HuH-7 (cell line): Measurements from ENCODE around the gene CST7.

Experiments used
- DNase-seq: peaks from one replicate; pipeline ENCODE4 v3.0.0; 2011; ENCODE audit warnings: low spot score

The CST7 gene

GRCh38 chr20:24950836-24951525 is 1.9 kb downstream of the CST7 start:
- no peak for DNase-seq

DNA sequence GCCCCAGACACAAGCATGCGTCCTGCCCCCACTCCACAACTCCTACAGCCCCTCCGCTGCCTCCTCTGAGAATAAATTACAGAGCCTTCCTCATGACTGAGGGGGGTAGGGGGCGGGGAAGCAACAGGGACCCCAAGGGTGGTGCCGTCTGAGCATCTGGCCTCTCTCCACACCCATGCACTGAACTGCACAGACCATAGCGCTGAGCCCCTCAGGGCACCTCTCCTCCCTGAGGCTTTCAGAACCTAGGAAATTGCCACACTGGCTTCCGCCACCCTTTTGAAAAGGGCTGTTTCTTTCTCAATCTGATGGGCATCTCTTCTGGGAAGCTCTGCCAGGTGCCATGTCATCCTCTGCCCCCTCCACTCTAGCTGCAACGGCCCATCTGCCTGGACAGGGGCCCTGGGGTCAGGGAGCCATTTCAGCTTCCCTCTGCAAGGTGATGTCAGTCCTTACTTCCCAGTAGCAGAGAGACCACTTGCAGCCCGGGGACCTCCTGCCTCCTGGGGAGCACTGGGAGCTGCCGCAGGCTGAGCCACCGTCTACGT is 2.5 kb downstream of the CST7 start:
- DNase-seq: no peak

DNA sequence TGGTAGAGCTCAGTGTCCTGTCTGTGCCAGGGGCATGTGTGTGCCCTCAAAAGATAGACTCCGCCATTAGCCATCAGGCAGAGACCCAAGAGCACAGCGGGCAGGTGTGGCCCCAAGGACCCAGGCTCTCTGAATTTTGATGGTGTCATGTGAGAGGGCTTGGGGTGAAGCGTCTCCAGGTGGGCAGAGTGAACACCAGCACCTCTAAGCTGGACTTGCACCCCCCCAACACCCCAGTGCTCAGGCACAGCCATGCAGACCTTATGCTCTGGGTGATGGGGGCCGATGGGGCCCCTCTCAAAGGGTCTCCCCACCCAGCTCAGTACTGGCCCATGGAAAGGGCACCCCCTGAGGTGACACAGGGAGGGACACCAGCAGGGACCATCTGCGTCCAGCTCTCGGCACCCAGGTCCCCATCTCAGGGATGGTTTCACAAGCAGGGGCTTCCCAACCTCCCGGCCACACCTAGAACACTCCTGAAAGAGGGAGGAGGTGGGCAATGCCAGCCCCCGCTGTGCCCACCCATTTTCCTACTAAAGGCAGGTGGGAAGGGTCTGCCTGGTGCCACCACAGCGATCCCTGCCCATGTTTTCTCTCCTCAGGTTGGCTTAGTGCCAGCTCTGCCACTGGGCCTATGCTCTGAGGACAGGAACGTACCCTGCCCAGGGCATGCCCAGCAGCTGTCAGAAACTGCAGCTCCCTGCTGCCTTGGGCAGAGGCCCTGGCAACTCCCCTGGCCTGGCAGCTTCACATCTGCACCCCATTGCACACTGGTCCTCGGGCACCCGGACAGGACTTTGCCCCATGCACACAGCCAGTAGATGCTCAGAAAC is 3.5 kb downstream of the CST7 start:
- DNase-seq: no peak

DNA sequence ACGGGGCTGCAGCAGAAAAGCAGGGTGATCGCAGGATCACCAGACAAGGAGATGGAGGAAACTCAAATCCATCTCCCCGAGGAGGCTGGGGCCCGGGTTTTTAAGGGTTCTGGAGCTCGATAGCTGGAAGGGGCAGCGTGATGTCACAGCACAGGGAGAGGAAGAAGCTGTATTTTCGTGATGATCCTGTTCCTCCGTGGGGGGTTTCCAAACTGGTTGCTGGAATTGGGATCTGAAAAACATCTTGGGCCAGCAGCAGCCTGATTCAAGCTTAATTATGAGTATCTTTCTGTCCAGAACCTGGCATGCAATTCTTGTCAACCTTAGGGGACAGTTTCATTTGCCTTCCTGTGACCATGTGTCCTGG is 4.1 kb downstream of the CST7 start:
- no peak for DNase-seq

DNA sequence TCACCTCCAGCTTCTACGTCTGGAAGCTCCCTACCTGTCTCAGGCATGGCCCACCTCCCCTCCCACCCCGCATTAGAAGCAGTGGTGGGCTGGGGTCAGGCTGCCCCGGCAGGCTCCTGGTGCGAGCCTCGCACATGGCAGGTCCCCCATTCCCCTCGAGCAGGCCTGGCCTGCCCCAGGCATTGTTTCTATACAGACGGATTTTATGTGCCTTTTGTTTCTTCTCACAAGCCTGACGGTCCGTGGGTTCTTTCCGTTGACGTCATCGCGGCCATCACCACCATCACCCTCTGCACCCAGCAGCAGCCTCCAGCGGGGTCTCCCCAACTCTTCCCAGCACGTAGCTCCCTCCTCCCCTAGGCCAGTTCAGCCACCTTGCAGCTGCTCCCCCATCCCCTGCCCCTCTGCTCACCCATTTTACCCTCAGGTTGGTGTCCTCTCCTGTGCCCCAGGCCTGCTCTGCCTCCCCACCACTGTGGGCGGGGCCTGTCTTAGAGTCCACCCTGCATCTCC is 4.6 kb downstream of the CST7 start:
- DNase-seq: no peak

DNA sequence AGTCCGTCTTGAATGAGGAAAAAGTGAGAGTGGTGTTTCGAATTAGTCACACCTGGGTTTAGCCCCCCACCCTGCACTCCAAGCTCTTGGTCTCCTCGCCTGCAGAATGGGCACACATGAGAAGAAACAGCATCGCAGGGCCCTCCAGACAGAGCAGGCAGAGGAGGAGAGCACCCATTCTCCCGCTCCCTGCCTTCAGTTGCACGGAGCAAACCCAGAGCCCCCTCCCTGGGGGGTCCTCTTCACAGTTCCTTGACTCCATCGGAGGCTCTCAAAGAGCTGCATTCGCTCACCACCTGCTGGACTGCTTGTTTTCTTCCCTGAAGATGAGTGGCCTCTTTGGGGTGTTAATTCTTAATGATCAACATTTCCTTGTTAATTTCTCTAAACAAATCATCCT is 5.1 kb downstream of the CST7 start:
- no peak for DNase-seq

DNA sequence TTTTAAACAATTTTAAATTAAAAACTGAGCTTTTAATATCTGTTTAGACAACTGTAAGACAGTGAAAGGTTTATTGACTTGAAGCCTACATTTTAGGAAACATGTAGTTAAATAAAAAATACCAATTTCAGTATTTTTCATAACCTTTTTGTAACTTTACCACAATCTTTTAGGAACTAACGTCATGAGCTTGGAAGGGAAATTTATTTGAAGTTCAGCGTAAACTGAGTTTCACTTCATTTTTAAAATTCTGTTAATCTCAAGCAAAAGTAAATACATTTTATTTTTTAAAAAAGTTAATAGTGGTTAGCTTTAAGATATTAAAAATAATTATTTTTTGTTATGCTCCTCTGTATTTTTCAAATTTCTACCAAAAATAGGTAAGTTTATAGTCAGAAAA is 5.5 kb downstream of the CST7 start:
- no peak for DNase-seq

- DNase-seq: no peak
These were observed 6.0 kb downstream of the CST7 start for GRCh38 chr20:24955045-24955444.

DNA sequence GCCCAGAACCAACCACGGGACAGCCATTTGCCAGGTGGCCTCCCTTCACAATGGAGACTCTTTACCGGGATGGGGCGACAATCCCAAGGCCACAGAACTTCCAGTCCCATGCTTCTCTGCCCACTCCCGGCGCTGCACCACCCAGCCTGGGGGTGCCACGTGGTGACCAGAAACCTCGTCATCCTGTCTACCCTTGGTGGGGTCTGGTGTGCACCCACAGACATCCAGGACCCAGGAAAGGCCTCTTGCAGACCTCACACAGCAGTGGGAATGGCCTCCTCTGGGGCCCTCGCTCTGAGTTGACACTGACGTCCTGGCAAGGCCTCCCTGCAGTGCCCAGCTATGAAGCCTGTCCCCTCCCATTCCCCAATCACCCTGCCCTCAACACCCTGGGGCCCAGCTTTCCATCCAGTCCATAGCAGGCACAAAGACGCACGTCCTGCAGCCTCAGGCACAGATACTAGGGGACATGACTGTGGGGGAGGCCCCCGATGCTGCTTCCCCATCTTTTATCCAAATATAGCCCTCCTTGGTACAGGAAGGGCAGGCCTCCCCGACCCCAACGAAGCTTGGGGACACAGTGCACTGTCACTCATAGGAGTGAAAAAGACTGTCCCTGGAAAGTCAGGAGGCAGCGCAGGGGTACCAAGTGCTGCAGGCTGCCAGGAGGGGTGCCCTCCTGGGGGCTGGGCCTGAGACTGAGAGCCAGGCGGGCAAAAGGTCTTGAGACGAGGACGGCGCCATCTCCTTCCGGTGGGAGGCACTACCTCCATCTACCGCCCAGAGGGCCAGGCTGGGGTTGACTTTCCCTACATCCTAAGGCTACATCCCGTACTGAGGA is 7.2 kb downstream of the CST7 start:
- DNase-seq: no peak

DNA sequence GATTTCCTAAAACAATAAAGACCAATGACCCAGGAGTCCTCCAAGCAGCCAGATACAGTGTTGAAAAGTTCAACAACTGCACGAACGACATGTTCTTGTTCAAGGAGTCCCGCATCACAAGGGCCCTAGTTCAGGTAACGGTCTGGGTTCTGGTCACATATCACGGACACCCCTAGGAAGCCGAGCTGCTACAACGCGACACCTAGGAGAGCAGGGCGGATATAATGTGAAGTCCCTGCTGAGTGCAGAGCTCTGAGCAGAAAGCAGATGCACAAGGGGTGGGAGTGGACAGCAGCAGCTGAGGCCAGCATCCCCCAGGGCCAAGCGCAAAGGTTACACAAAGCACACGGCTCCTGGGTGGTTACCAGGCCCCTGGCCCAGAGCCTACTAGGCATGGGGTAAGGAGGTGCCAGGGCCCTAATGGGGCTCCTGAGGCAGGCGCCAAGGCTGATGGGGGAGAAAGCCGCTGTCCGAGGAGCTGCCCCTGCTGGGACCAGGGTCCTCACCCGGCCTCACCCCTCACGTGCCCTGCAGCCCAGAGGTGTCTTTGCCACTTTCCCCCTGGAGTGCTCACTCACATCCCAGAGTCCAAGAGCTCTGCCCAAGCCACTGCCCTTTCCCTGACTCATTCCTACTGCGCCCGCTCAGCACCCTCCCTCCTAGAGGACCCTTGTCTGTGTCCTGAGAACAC is 8.4 kb downstream of the CST7 start:
- no peak for DNase-seq

DNA sequence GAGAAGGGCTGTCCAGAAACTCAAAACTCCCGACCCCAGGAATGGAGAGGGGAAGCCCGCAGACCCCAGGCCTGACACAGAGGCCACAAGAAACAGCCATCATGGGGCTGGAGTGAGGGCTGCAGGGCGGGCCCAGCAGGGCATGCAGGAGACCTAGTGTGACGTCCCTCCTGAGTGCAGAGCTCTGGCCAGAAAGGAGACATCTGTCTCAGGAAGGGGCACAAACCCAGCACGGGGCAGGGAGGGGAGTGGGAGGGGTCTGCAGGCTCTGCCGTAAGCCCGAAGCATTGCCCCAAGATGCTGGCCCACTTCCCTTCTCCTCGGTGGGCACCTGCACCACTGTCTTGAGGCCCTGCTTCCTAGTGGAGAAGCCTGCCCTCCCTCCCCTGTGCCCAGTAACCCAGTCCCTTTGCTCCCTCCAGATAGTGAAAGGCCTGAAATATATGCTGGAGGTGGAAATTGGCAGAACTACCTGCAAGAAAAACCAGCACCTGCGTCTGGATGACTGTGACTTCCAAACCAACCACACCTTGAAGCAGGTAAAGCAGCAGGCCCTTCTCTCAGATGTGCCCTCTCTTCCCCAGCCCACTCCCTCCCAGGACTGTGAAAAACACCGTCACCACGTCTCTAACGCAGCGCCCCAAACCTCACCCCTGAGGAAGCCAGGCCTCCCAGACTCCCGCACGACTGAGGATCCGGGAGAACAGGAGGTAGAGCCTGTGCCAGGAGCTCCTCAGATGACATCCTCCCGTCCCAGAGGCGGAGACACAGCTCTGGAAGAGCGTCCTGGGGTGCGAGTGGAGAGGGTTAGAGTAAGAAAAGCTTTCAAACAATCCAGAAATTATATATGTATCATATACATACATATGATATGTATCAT is 9.7 kb downstream of the CST7 start:
- no peak for DNase-seq

- no peak for DNase-seq
These were observed 10.7 kb downstream of the CST7 start for GRCh38 chr20:24959591-24960301.

DNA sequence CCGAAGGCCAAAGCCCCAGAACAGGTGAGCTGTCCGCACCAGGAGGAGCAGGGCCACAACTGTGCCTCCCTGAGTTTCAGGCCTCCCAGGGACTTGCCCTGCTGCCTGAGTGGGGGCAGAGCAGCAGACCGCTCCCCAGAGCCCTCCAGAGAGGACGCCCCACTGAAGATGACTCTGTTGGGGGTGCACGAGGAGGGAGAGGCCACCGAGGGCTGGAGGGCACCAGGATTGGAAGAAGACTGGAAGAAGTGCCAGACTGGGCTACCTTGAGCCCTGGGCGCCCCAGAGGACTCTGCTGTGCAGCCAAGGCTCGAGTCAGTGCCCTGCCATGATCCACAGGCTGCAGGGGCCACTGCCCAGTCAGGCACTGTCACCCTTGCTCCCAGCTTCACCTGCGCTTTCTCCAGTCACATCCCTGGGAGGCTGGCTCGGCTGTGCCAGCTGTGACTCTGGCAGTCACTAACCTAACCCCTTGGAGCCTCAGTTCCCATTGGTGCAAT is 11.3 kb downstream of the CST7 start:
- no peak for DNase-seq

DNA sequence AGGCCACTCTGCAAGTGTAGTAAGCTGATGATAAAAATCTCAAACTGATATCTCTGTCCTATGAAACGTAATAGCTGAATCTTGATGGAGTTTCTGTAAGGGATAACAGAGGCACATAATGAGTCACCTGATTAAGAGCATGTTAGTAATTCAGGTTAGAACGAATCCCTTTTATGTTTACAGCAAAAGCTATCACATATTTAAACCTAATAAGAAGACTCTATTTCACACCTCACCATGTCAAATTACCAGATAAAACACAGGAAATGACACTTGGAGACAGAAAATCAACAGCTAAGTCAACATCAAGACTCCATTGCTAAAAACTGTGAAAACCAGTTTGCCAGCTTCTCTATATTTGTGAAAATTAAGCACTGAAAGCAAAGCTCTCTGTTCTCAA is 11.8 kb downstream of the CST7 start:
- DNase-seq: no peak

- no peak for DNase-seq
These were observed 12.5 kb downstream of the CST7 start for GRCh38 chr20:24961384-24962181.

- DNase-seq: no peak
These were observed 13.1 kb downstream of the CST7 start for GRCh38 chr20:24962182-24962492.

DNA sequence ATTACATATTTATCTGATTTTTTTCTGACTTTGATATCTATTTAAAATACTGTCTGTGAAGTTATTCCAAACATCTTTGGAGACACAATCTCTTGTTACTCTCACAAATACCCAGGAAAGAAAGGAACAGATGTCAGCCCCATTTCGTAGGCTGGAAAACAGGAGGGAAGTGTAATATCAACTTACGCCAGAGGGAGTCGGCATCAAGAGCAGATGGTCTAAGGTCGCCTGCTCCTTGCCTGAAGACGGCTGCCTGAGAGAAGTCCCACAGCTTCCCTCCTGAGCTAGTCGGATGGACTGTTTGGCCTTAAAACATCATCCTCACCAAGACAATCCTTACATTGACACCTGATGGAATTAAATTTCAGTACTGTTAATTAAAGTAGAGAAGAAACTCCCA is 13.4 kb downstream of the CST7 start:
- DNase-seq: no peak

DNA sequence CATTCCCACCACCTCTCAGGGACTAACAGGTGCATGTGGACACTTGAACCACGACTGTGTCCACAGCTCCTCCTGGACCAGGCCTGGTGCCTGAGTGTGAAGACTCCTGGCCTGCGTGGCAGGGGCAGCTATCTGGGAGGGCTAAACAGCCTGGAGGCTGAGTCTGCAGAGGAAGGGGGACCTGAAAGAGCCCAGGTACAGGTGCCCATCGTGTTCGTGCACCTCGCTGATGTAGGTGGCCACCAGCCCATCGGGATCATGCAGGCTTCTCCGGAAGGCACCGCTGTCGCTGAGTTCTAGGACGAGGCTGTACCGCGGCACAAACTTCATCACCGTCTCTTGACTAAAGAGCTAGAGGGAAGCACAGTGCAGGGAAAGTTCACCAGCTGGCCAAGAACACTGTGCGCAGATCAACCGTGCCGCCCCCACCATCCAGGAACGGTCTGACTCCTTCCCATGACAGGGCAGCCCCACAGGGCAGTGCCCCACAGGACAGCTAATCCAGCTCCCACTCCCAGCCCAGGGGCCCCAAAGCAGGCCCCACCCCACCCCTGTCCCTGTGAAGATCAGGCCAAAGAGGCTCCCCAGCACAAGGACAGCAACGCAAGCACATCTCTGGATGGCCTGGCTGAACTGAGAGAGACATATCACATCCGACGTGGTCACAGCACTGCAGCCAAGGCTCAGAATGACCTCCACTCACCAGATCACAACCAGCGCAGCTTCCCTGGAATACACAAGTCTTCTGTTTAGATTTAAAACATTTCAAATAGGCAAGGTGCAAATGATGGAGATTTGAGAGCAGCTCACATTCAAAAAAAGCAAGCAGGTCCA is 14.8 kb downstream of the CST7 start:
- no peak for DNase-seq
